Suprapubic skin (tissue), 4 donors: ENCODE results near the gene TP73. TPM values are rescaled to one million over a fixed set of nuclear protein-coding genes. Genes with fewer than 3 reads are reported as not detected.

ENCODE experiments used
- DNase-seq, 2 donors: peaks; one replicate each; pipeline ENCODE4 v3.0.0-alpha.2; 2019; ENCODE audit warnings: low spot score in 2 of 2
- H3K27ac ChIP-seq: fragments of 200-600 bp; sonication (generic); one replicate; pipeline ENCODE4 v1.5.1; 2019
- H3K27me3 ChIP-seq: fragments of 200-600 bp; sonication (generic); one replicate; pipeline ENCODE4 v1.5.1; 2019
- H3K36me3 ChIP-seq: fragments of 200-600 bp; sonication (generic); one replicate; pipeline ENCODE4 v1.5.1; 2019
- H3K4me1 ChIP-seq: fragments of 200-600 bp; sonication (generic); one replicate; pipeline ENCODE4 v1.5.1; 2019
- H3K4me3 ChIP-seq: fragments of 200-600 bp; sonication (generic); one replicate; pipeline ENCODE4 v1.5.1; 2019; ENCODE audit warnings: mild to moderate bottlenecking
- H3K9me3 ChIP-seq: fragments of 200-600 bp; sonication (generic); one replicate; pipeline ENCODE4 v1.5.1; 2019
- EP300 ChIP-seq: sonication (generic); formaldehyde crosslinking; IDR thresholded peaks from one replicate; pipeline ENCODE4 v1.6.1; 2017; ENCODE audit warnings: antibody characterized with exemption
- POLR2A ChIP-seq, 2 donors: fragments of 450-650 bp; IDR thresholded peaks; one replicate each; pipeline ENCODE4 v1.6.1; 2017; ENCODE audit warnings: antibody characterized with exemption in 2 of 2, mild to moderate bottlenecking in 2 of 2, moderate library complexity in 2 of 2
- POLR2AphosphoS5 ChIP-seq, 3 donors: sonication (generic); formaldehyde crosslinking; IDR thresholded peaks; one replicate each; pipeline ENCODE4 v1.6.1; 2017; ENCODE audit warnings: antibody characterized with exemption in 3 of 3
- WGBS: methylation state at CpG from one replicate; pipeline ENCODE4 v1.1.5; 2018; 5-methylcytosine and 5-hydroxymethylcytosine counted together
- total RNA-seq, 4 donors: library from RNA; depleted of rRNA; stranded (reverse); fragments of >200 nt; gene quantifications; one replicate each; pipeline ENCODE4 v1.1.0, GENCODE V29; 2016
- TF ChIP-seq, protein P1 (sequence below), 2 donors: fragments of 200-600 bp in 1 of 2; fragments of 450-650 bp in 1 of 2; sonication (generic) in 1 of 2; IDR thresholded peaks; one replicate each; pipeline ENCODE4 v1.5.1; 2016 to 2019; ENCODE audit warnings: antibody characterized with exemption in 2 of 2, mild to moderate bottlenecking in 1 of 2, moderate library complexity in 1 of 2

Gene TP73
- total RNA-seq, 4 donors from 2014 or later, result 8.8 to 24.7 (median 16.9) TPM

DNA sequence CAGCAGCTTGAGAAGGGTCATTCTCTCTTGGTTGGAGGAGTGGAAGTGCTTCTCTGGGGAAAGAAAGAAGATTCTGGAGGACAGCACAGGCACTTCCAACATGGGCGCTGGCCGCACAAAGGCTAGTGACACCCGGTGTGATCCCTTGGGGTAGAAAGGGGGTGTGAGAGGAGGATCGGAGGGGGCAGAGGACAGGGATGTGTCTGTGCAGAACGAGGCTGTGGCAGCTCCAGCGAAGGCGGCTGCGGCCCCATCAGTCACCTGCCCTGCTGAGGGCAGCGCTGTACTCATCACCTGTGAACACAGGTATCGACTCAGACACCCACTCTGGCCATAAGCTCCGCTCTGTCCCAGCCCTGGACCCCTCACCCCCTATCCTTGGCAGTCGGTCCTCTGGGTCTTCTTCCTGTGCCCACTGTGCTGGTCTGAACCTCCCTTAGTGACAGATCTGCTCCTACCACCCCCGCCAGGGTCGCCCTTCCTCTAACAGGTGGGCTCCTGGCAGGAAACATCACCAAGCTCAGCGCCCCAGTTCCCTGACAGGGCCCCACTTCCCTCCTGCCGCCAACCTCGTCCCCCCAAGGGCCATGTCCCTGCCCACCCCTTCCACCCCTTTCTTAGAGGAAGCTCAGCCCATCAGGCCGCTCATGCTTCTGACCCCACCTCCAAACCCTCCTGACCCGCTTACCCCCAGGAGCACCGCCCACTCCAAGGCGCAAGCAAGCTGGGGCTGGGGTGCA lies 20.1 kb downstream of the TP73 start:
- peaks cover 47% of the 10 kb centered on the region for H3K27me3 ChIP-seq
- TF ChIP-seq POLR2AphosphoS5 (IDR thresholded peaks at IDR 0.05) (no peak), POLR2A (IDR thresholded peaks at IDR 0.05) (no peak), EP300 (no peak)
- TF ChIP-seq, protein P1, sequence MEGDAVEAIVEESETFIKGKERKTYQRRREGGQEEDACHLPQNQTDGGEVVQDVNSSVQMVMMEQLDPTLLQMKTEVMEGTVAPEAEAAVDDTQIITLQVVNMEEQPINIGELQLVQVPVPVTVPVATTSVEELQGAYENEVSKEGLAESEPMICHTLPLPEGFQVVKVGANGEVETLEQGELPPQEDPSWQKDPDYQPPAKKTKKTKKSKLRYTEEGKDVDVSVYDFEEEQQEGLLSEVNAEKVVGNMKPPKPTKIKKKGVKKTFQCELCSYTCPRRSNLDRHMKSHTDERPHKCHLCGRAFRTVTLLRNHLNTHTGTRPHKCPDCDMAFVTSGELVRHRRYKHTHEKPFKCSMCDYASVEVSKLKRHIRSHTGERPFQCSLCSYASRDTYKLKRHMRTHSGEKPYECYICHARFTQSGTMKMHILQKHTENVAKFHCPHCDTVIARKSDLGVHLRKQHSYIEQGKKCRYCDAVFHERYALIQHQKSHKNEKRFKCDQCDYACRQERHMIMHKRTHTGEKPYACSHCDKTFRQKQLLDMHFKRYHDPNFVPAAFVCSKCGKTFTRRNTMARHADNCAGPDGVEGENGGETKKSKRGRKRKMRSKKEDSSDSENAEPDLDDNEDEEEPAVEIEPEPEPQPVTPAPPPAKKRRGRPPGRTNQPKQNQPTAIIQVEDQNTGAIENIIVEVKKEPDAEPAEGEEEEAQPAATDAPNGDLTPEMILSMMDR (IDR thresholded peaks at IDR 0.05), result no peak
- H3K9me3 ChIP-seq, result no peaks in the 10 kb centered on the region

DNA sequence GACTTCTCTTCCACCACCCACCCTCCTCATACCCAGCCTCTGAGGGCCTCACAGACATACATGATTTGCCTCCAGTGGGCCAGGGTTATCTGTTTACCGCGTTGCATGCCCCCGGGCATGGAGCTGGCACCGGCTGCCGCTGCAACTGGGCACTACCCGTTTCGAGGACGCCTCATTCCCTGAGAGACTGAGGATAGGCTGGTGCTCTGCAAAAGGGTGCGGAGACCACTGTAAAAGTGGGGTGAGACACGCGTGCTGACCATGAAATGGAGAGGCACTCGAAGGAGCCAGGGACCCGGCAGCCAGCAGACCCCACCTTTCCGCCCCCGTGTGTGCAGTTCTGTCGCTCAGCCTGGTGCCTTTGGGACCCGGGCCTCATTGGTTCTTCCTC lies 20.6 kb downstream of the TP73 start:
- Histone ChIP-seq H3K27ac (no peak overlapping the region), H3K9me3 (no peaks in the 10 kb centered on the region), H3K4me3 (no peak overlapping the region), H3K36me3 (no peaks in the 10 kb centered on the region), H3K27me3 (peaks cover 47% of the 10 kb centered on the region), H3K4me1 (peaks cover 18% of the 10 kb centered on the region)
- 80% methylated on average over 7 of the region's 17 CpGs for WGBS
- peak in 1 of 2 donors; percentile 59 for DNase-seq
- TF ChIP-seq, protein P1 (IDR thresholded peaks at IDR 0.05), result no peak
- no peak for TF ChIP-seq POLR2AphosphoS5 (IDR thresholded peaks at IDR 0.05)
- no peak for TF ChIP-seq EP300
- TF ChIP-seq POLR2A (IDR thresholded peaks at IDR 0.05), result no peak

More for the DNA sequence above, 20.1 kb downstream of the TP73 start:
- no peak overlapping the region for H3K4me3 ChIP-seq
- H3K4me1 ChIP-seq, result peaks cover 18% of the 10 kb centered on the region
- no peak overlapping the region for H3K27ac ChIP-seq
- WGBS, result 82% methylated on average over 21 of the region's 21 CpGs
- H3K36me3 ChIP-seq, result no peaks in the 10 kb centered on the region
- DNase-seq, result peak in 1 of 2 donors; percentile 48

DNA sequence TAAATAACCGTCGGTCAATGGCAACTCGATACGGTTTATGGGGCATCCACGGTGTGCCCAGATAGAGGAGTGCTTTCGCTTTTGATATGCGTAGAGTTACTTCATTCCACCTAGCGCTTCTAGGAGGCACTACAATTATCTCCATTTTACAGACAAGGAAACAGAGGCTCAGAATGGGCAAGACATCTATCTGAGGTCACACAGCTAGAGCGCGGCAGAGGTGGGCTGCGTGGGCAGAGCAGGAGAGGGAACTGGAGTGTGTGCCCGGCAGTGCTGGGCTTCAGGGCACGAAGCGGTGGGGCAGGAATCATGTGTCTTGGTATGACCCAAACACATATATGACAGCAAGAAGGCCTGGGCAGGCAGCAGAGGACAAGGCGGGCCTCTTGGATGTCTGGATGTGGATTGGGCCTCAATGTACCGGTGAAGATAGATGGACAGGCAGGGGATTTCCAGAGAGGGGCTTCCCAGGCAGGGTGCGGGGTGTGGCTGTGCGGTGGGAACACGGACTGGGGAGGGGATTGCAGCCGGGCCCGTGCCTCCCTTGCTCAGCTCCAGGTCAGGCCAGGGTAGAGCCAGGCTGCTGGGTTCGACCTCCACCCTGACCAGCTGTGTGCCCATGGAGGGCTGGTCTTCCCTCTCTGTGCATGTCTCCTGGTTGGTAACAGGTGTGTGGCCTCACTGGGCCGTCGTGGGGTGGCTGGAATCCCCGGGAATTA lies 21.2 kb downstream of the TP73 start:
- TF ChIP-seq POLR2A (IDR thresholded peaks at IDR 0.05), result no peak
- TF ChIP-seq EP300, result no peak
- no peak for TF ChIP-seq POLR2AphosphoS5 (IDR thresholded peaks at IDR 0.05)
- TF ChIP-seq, protein P1 (IDR thresholded peaks at IDR 0.05), result no peak
- Histone ChIP-seq H3K36me3 (no peaks in the 10 kb centered on the region), H3K9me3 (no peaks in the 10 kb centered on the region), H3K4me1 (peaks cover 19% of the 10 kb centered on the region), H3K4me3 (no peak overlapping the region), H3K27ac (no peak overlapping the region), H3K27me3 (peaks cover 47% of the 10 kb centered on the region)
- 88% methylated on average over 21 of the region's 25 CpGs for WGBS
- DNase-seq, result no peak

DNA sequence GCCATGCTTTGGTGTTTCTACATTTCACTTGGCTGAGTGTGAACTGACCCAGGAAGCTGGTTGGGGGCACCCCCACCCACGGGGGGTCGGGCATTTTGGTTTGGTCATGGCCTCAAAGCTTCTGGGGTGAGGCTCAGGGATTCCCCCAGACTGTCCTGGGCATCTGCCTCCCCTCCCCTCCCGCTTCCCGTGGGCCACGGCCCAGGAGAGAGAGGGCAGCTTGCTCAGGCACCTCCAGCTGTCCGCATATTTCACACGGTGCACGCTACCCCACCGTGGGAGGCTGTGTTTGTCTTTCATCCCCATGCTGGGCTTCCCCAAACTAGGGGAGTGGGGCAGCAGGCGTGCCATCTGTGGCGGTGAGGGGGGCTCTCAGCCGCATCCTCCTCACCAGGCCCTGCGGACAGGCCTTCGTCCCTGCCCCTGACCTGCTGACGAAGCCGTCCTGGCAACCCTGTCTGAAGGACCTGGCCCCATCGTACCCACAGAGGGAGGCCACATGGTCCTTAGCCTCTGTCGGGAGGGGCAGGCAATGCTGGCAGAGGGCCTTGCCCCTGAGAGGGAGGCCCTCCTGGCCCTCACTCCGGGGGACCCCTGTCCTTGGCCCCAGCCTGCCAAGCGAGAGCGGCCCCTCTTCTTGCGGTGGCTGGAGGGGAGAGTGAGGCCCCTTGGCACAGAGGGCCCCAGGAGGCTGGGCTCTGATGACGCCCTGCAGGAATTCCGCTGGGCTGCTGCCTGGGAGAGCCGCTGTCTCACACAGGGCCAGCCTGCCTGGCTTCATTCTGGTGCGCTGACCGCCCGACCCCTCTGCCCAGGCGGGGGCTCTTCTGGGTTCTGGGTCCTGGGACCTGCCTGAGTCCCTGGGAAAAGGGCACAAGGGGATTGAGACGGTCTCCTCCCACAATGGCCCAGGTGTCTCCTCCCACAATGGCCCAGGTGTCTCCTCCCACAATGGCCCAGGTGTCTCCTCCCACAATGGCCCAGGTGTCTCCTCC lies 22.1 kb downstream of the TP73 start:
- 67% methylated on average over 3 of the region's 30 CpGs for WGBS
- H3K27me3 ChIP-seq, result peaks cover 42% of the 10 kb centered on the region
- TF ChIP-seq EP300 (no peak), POLR2AphosphoS5 (IDR thresholded peaks at IDR 0.05) (no peak), POLR2A (IDR thresholded peaks at IDR 0.05) (no peak)
- TF ChIP-seq, protein P1 (IDR thresholded peaks at IDR 0.05), result no peak
- no peaks in the 10 kb centered on the region for H3K9me3 ChIP-seq
- H3K4me1 ChIP-seq, result peaks cover 15% of the 10 kb centered on the region
- no peak overlapping the region for H3K4me3 ChIP-seq
- no peak overlapping the region for H3K27ac ChIP-seq
- H3K36me3 ChIP-seq, result no peaks in the 10 kb centered on the region
- DNase-seq, result no peak
